Measurements from ENCODE around the gene UBE2J2. TPM values are rescaled to one million over a fixed set of nuclear protein-coding genes. Genes with fewer than 3 reads are reported as not detected.

The UBE2J2 gene
- total RNA-seq, 3 donors from 2014 or later (not counting 1 experiment from before 2014, with no cell fraction given), result 66.0 to 84.2 (median 78.1) TPM

DNA sequence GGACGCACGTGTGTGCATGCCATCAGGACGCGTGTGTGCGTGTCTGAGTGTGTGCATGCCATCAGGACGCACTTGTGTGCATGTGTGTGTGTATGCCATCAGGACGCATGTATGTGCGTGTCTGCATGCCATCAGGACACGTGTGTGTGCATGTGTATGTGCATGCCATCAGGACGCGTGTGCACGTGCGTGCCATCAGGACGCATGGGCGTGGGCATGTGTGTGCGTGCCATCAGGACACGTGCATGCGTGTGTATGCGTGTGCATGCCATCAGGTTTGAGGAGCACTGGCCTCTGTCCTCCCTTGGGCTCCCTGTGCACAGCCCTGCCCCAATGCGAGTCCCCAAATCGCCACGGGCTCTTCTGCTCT is 14.6 kb downstream of the UBE2J2 start:
- peaks cover 43% of the 10 kb centered on the region for H3K36me3 ChIP-seq (ENCODE audit: control insufficient read depth, insufficient read depth, low read length)

DNA sequence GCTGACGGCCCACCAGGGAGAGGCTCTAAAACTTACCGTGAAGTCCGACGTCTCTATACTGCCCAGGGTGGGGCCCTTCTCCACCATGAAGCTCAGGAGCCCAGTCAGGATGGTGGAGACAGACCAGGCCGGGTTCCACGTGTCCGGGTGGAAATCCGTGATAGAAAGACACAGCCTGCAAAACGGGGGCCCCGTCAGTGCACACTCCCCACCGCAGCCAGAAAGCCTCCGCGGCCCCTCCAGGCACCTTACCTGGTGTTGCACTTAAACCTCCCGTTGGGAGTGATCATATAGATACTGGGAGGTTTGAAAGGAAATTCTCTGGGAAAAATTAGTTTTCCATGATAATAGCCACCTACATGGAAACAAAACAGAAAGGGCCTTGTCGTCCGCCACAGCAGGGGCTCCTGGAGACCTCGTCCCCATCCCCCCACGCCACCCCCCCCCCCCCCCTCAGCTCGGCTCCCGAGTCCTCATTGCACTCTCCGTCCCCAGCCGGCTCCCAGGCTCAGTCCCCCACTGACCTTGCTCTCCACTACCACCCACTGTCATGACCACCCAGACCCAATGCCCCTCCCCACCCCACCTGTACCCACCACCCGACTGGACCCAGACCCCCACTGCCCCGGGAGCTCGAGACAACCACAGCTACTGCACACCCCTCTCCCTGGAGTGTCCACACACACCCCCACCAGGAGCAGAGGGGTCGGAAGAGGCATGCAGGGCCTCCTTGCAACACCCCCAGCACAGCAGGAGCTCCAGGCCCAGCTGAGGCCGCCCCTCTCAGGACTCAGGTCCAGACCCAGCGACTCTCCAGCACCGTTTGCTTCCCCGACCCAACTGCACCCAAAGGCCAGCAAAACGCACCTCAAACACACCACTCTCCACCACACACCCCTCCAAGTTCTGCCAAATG is 16.4 kb downstream of the UBE2J2 start:
- 95% methylated on average over 25 of the region's 31 CpGs for WGBS (ENCODE audit: insufficient coverage)

More for the DNA sequence above, 14.6 kb downstream of the UBE2J2 start:
- H3K27ac ChIP-seq (ENCODE audit: low read length), result no peak overlapping the region
- no peaks in the 10 kb centered on the region for H3K27me3 ChIP-seq (ENCODE audit: control insufficient read depth, insufficient read depth, low read length)
- DNase-seq (no peak), ATAC-seq (no peak)
- no peaks in the 10 kb centered on the region for H3K36me3 Mint-ChIP-seq
- WGBS (ENCODE audit: insufficient coverage), result 98% methylated on average over 22 of the region's 22 CpGs
- no peaks in the 10 kb centered on the region for H3K9me3 ChIP-seq (ENCODE audit: control insufficient read depth, insufficient read depth, low read length)
- TF ChIP-seq, protein P1, sequence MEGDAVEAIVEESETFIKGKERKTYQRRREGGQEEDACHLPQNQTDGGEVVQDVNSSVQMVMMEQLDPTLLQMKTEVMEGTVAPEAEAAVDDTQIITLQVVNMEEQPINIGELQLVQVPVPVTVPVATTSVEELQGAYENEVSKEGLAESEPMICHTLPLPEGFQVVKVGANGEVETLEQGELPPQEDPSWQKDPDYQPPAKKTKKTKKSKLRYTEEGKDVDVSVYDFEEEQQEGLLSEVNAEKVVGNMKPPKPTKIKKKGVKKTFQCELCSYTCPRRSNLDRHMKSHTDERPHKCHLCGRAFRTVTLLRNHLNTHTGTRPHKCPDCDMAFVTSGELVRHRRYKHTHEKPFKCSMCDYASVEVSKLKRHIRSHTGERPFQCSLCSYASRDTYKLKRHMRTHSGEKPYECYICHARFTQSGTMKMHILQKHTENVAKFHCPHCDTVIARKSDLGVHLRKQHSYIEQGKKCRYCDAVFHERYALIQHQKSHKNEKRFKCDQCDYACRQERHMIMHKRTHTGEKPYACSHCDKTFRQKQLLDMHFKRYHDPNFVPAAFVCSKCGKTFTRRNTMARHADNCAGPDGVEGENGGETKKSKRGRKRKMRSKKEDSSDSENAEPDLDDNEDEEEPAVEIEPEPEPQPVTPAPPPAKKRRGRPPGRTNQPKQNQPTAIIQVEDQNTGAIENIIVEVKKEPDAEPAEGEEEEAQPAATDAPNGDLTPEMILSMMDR (IDR thresholded peaks at IDR 0.05), result no peak
- H3K27ac Mint-ChIP-seq, result no peak overlapping the region
- no peaks in the 10 kb centered on the region for H3K27me3 Mint-ChIP-seq (ENCODE audit: low read depth in 2 of 2)
- H3K9me3 Mint-ChIP-seq, result no peaks in the 10 kb centered on the region
- peaks cover 15 to 31% of the 10 kb centered on the region in 2 donors for H3K4me1 Mint-ChIP-seq
- H3K4me1 ChIP-seq (ENCODE audit: control insufficient read depth, insufficient read depth, low read length), result peaks cover 9% of the 10 kb centered on the region
- no peak overlapping the region for H3K4me3 ChIP-seq (ENCODE audit: low read length)
- H3K4me3 Mint-ChIP-seq, result no peak overlapping the region
- intact Hi-C loops (cut with micrococcal nuclease), result no loop called here

DNA sequence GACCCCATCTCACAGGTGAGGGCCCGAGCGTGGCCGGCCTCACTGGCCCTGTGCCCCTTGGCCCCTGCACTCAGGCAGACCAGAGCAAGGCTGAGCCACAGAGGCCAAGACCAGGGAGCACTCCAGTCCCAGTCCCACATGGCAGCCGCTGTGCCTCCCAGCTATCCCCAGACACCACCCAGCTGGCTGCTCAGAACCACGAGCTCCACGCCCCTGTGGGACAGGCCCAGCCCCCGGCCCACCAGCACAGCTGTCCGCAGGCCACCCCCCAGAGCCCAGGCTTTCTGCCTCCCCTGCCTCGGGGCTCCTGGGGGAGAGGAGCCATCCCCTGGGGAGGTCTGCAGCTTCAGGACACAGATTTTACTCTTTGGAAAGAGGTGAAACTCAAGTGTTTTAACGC is 18.0 kb downstream of the UBE2J2 start:
- DNase-seq (no peak), ATAC-seq (no peak)
- TF ChIP-seq, protein P1 (IDR thresholded peaks at IDR 0.05), result no peak
- WGBS (ENCODE audit: insufficient coverage), result 94% methylated on average over 9 of the region's 10 CpGs
- H3K36me3 ChIP-seq (ENCODE audit: control insufficient read depth, insufficient read depth, low read length), result peaks cover 38% of the 10 kb centered on the region
- H3K4me1 Mint-ChIP-seq, result peaks cover 16 to 30% of the 10 kb centered on the region in 2 donors
- no peaks in the 10 kb centered on the region for H3K27me3 Mint-ChIP-seq (ENCODE audit: low read depth in 2 of 2)
- H3K27me3 ChIP-seq (ENCODE audit: control insufficient read depth, insufficient read depth, low read length), result no peaks in the 10 kb centered on the region
- no peaks in the 10 kb centered on the region for H3K9me3 Mint-ChIP-seq
- no peaks in the 10 kb centered on the region for H3K36me3 Mint-ChIP-seq
- H3K4me3 Mint-ChIP-seq, result no peak overlapping the region
- H3K4me1 ChIP-seq (ENCODE audit: control insufficient read depth, insufficient read depth, low read length), result peaks cover 13% of the 10 kb centered on the region
- H3K27ac ChIP-seq (ENCODE audit: low read length), result no peak overlapping the region
- H3K4me3 ChIP-seq (ENCODE audit: low read length), result no peak overlapping the region
- no peaks in the 10 kb centered on the region for H3K9me3 ChIP-seq (ENCODE audit: control insufficient read depth, insufficient read depth, low read length)
- intact Hi-C loops (cut with micrococcal nuclease), result no loop called here
- peak overlapping the region; percentile 18 to 22 for H3K27ac Mint-ChIP-seq

More for the DNA sequence above, 16.4 kb downstream of the UBE2J2 start:
- Histone ChIP-seq H3K4me3 (ENCODE audit: low read length) (no peak overlapping the region), H3K27me3 (ENCODE audit: control insufficient read depth, insufficient read depth, low read length) (no peaks in the 10 kb centered on the region), H3K36me3 (ENCODE audit: control insufficient read depth, insufficient read depth, low read length) (peaks cover 42% of the 10 kb centered on the region), H3K4me1 (ENCODE audit: control insufficient read depth, insufficient read depth, low read length) (peaks cover 9% of the 10 kb centered on the region), H3K9me3 (ENCODE audit: control insufficient read depth, insufficient read depth, low read length) (no peaks in the 10 kb centered on the region), H3K27ac (ENCODE audit: low read length) (no peak overlapping the region)
- ATAC-seq (no peak), DNase-seq (no peak)
- TF ChIP-seq, protein P1 (IDR thresholded peaks at IDR 0.05), result no peak
- Mint-ChIP-seq H3K27me3 (ENCODE audit: low read depth in 2 of 2) (no peaks in the 10 kb centered on the region), H3K4me1 (peaks cover 22 to 31% of the 10 kb centered on the region in 2 donors), H3K4me3 (no peak overlapping the region), H3K9me3 (no peaks in the 10 kb centered on the region), H3K36me3 (no peaks in the 10 kb centered on the region), H3K27ac (no peak overlapping the region)
- intact Hi-C loops (cut with micrococcal nuclease), result no loop called here

All from natural killer cell (primary cell).